AG10803 (cell line): ENCODE results near the gene MIP.
A peak's percentile ranks its signal among the peaks of the same experiment; 100 is the strongest.
"Not testable (repeated sequence)": the region's sequence is repeated elsewhere in the genome, so short reads cannot be mapped to it uniquely, and the experiment has no call there.

ENCODE experiments used
- DNase-seq: peaks from one replicate; pipeline ENCODE4 v3.0.0; 2010; ENCODE audit warnings: low read depth
- H3K4me3 ChIP-seq: 2 replicates; pipeline ENCODE4 v1.5.1; 2011; ENCODE audit warnings: mild to moderate bottlenecking, low read length, control low read depth
- TF ChIP-seq, protein P1 (sequence below): conservative IDR thresholded peaks from 2 replicates; pipeline ENCODE4 v1.5.1; 2011; ENCODE audit warnings: mild to moderate bottlenecking, low read length, control low read depth, inconsistent platforms

MIP gene

GRCh38 chr12:56454557-56454956 lies at the start of gene MIP:
MIP (minus strand) TSS chr12:56454657; CDS start chr12:56454613, 44 bp downstream.
- TF ChIP-seq, protein P1, sequence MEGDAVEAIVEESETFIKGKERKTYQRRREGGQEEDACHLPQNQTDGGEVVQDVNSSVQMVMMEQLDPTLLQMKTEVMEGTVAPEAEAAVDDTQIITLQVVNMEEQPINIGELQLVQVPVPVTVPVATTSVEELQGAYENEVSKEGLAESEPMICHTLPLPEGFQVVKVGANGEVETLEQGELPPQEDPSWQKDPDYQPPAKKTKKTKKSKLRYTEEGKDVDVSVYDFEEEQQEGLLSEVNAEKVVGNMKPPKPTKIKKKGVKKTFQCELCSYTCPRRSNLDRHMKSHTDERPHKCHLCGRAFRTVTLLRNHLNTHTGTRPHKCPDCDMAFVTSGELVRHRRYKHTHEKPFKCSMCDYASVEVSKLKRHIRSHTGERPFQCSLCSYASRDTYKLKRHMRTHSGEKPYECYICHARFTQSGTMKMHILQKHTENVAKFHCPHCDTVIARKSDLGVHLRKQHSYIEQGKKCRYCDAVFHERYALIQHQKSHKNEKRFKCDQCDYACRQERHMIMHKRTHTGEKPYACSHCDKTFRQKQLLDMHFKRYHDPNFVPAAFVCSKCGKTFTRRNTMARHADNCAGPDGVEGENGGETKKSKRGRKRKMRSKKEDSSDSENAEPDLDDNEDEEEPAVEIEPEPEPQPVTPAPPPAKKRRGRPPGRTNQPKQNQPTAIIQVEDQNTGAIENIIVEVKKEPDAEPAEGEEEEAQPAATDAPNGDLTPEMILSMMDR = no peak
- DNase-seq = no peak

DNA sequence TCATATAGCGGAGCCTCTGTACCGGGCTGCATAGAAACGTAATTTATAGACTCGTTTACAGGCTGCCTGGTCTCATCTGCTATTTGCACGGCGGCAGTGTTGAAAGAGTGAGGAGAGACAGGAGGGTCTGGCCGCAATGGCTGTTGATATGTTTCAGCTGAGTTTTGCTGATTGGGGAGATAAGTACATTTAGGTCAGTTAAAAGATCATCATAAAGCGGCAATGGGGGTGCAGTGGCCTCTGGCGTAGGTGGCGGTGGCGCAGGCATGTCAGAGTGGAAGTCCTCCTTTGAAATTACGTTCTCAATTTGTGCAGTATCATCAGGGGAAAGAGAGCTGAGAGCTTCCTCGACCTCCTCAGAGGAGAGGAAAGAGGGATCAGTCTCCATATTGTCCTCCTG lies 45.4 kb upstream of the MIP start:
- DNase-seq, H3K4me3 ChIP-seq: not testable (repeated sequence)

More at GRCh38 chr12:56454557-56454956, at the start of gene MIP:
- H3K4me3 ChIP-seq = no peak within 1 kb of the TSS

DNA sequence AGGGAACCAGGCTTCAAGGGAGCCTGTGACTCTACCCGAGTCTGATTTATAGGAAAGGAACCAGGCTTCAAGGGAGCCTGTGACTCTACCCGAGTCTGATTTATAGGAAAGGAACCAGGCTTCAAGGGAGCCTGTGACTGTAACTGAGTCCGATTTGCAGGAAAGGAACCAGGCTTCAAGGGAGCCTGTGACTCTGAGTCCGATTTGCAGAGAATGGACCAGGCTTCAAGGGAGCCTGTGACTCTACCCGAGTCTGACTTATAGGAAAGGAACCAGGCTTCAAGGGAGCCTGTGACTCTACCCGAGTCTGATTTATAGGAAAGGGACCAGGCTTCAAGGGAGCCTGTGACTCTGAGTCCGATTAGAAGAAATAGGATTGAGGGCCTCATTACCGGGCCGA lies 45.0 kb upstream of the MIP start:
- H3K4me3 ChIP-seq, DNase-seq: not testable (repeated sequence)

GRCh38 chr12:56498126-56498902 lies 43.9 kb upstream of the MIP start:
- not testable (repeated sequence) for H3K4me3 ChIP-seq, DNase-seq

DNA sequence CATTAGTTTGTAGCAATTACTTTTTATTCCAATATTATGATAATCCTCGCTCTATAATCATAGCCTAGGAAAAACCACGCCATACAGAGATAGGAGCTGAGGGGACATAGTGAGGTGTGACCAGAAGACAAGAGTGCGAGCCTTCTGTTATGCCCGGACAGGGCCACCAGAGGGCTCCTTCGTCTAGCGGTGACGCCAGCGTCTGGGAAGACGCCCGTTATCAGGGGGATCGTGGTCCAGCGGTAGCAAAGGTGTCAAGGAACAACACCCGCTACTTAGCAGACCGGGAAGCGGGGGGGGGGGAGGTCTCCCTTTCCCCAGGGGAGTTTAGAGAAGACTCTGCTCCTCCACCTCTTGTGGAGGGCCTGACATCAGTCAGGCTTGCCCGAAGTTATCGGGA lies 42.2 kb upstream of the MIP start:
- peak; percentile 20 for DNase-seq
- TF ChIP-seq, protein P1 = peak; percentile 41
- H3K4me3 ChIP-seq = peak overlapping the region; percentile 20

- DNase-seq, H3K4me3 ChIP-seq: not testable (repeated sequence)
These were observed 40.0 kb upstream of the MIP start for GRCh38 chr12:56494481-56494880.

DNA sequence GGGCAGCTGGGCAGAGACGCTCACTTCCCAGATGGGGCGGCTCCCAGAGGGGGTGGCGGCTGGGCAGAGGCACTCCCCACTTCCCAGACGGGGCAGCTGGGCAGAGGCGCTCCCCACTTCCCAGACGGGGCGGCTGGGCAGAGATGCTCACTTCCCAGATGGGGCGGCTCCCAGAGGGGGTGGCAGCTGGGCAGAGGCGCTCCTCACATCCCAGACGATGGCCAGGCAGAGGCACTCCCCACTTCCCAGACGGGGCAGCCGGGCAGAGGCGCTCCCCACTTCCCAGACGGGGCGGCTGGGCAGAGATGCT lies 39.6 kb upstream of the MIP start:
- not testable (repeated sequence) for DNase-seq, H3K4me3 ChIP-seq

DNA sequence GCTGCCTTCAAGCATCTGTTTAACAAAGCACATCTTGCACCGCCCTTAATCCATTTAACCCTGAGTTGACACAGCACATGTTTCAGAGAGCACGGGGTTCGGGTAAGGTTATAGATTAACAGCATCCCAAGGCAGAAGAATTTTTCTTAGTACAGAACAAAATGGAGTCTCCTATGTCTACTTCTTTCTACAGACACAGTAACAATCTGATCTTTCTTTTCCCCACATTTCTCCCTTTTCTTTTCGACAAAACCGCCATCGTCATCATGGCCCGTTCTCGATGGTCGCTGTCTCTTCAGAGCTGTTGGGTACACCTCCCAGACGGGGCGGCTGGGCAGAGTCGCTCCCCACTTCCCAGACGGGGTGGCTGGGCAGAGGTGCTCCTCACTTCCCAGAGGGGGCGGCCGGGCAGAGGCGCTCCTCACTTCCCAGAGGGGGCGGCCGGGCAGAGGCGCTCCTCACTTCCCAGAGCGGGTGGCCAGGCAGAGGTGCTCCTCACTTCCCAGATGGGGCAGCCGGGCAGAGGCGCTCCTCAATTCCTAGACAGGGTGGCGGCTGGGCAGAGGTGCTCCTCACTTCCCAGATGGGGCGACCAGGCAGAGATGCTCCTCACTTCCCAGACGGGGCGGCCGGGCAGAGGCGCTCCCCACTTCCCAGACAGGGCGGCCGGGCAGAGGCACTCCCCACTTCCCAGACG lies 39.1 kb upstream of the MIP start:
- DNase-seq, H3K4me3 ChIP-seq: not testable (repeated sequence)

DNA sequence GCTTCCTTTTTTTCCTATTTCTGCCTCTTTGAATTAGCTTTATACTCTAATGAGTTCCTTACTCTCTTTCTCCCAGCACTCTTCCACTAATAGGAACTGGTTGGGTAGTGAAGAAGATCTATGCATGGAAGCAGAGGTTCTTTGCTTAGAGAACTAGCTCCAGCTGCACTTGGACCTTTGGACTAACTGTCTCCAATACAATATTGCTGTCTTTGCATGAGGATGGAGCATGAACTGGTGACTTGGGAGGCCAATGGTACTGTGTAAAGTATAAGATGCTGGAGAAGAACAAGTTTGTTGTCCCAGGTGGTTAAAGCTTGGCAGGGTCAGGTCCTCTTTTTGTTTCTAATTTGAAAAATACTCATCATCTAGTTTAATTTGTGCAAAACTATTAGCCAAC lies 35.9 kb upstream of the MIP start:
- DNase-seq = no peak
- H3K4me3 ChIP-seq = no peak overlapping the region
- TF ChIP-seq, protein P1 = no peak

DNA sequence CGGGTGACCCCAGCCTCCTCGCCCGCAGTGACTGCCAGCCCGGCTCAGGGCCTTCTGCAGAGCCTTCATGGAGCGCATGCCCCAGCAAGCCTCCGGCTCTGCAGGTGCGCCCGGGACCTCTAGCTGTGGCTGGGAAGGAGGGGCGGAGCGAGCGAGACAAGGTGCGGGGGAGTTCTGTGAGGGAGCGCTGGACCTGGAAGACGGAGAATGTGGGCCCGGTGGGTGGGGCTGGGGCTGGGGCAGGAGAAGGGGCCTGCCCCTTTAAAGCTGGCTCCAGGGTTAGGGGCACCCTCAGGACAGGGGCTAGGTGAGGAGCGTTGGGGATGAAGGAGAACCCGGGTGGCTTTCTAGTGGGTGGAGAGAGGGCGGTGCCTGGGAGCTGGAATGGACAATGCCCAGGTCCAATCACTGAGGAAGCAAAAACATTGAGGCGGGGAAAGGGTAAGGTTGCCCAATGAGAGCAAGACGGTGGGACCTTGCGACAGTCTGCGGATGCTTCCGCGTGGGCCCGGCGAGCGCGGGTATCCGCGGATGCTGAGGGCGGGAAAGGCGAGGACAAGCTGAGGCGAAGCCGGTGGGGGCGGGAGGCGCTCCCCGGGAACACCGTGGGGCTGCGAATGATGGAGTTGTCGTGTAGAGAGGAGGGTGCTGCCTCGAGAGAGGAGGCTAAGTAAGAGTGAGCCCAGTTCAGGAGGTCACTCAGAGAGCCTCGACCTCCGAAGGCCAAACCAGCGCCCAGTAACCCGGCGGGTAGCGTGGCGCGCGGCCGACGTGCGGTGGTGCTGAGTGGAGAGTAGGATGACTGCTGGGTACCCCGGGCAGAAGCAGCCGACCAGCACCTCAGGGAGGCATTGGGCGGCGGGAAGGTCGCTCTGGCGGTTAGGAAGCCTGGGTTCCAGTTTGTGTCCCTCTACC lies 33.8 kb upstream of the MIP start, which contains the start of gene GLS2:
Gene GLS2, minus strand, starts transcription at position 121 of the 915 bp plus-strand sequence. Its CDS starts 43 bp downstream, at position 78.
- TF ChIP-seq, protein P1 = no peak
- H3K4me3 ChIP-seq = peak within 1 kb of the TSS; percentile 61
- peak; percentile 70 for DNase-seq
